Measurements from ENCODE around the gene ASF1A.

- TF ChIP-seq POLR2A (IDR thresholded peaks at IDR 0.05; ENCODE audit: low read length): no peak
- TF ChIP-seq GATA1 (IDR thresholded peaks at IDR 0.05; ENCODE audit: low read depth, low read length): no peak
Measured at GRCh38 chr6:118844915-118845314, 49.0 kb upstream of the ASF1A start.

All from erythroblast (primary cell).